HepG2 (cell line): Measurements from ENCODE around the gene ARHGEF12.

Experiments
- GABPA ChIP-seq, 2 experiments: IDR thresholded peaks; 2 replicates each; pipeline ENCODE4 v1.6.1; 2011 to 2016; ENCODE audit warnings: low read depth in 2 of 2, low read length in 1 of 2, missing biosample characterization in 1 of 2, missing genetic modification characterization in 1 of 2
- MED1 ChIP-seq: sonication (generic); formaldehyde crosslinking; IDR thresholded peaks from 2 replicates; pipeline ENCODE4 v1.4.0; 2020; ENCODE audit warnings: missing genetic modification reagents
- ZBTB21 ChIP-seq: sonication (generic); formaldehyde crosslinking; IDR thresholded peaks from 2 replicates; pipeline ENCODE4 v1.4.0; 2020; ENCODE audit warnings: missing genetic modification reagents
- ZNF354B ChIP-seq: sonication (generic); formaldehyde crosslinking; IDR thresholded peaks from 2 replicates; pipeline ENCODE4 v1.8.0; 2022; ENCODE audit warnings: mild to moderate bottlenecking, missing genetic modification reagents
- TF ChIP-seq, protein P1 (sequence below): IDR thresholded peaks from 2 replicates; pipeline ENCODE4 v1.6.1; 2012; ENCODE audit warnings: low read length, improper control_type of control experiment

DNA sequence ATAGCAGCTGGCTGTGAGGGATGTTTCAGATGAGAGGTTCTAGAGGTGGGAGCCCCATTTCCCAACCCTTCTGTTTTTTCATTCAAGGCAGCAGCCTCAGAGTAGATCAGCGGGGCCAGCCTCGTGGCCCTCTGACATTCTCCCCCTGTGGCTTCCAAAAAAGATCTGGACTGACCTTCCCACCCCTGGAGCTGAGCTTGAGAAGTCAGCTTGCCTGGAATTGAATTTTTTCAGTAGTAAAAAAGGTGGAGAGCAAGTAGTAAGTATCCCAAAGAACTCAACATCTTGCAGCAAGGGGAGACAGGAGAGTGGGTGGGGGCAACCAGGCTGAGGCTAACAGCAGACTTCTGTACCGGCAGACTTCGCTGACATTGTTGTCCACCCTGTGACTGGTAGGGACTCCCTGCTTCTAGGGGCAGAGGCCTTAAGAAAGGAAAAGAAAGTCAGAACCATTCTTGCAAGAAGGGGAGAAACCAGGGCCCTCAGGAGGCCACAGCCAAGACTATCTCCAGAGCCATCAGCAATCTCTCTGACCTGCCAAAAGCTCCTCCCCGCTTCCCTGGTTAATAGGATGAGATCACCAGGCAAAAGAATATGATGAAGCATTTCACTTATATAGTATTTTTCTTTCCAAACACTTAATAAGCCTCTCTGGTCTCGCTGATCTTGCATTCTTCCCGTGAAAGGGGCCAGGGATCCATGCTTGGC, 173.3 kb downstream of the ARHGEF12 start:
- TF ChIP-seq, protein P1, sequence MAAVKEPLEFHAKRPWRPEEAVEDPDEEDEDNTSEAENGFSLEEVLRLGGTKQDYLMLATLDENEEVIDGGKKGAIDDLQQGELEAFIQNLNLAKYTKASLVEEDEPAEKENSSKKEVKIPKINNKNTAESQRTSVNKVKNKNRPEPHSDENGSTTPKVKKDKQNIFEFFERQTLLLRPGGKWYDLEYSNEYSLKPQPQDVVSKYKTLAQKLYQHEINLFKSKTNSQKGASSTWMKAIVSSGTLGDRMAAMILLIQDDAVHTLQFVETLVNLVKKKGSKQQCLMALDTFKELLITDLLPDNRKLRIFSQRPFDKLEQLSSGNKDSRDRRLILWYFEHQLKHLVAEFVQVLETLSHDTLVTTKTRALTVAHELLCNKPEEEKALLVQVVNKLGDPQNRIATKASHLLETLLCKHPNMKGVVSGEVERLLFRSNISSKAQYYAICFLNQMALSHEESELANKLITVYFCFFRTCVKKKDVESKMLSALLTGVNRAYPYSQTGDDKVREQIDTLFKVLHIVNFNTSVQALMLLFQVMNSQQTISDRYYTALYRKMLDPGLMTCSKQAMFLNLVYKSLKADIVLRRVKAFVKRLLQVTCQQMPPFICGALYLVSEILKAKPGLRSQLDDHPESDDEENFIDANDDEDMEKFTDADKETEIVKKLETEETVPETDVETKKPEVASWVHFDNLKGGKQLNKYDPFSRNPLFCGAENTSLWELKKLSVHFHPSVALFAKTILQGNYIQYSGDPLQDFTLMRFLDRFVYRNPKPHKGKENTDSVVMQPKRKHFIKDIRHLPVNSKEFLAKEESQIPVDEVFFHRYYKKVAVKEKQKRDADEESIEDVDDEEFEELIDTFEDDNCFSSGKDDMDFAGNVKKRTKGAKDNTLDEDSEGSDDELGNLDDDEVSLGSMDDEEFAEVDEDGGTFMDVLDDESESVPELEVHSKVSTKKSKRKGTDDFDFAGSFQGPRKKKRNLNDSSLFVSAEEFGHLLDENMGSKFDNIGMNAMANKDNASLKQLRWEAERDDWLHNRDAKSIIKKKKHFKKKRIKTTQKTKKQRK = no peak
- TF ChIP-seq MED1 = no peak
- TF ChIP-seq ZNF354B = no peak
- TF ChIP-seq ZBTB21 (CRISPR knock-in tag) = no peak
- TF ChIP-seq GABPA (IDR thresholded peaks at IDR 0.05; ENCODE audit: low read depth, low read length) = no peak
- no peak for TF ChIP-seq GABPA (CRISPR knock-in tag; IDR thresholded peaks at IDR 0.05; ENCODE audit: low read depth)
